ENCODE measurements around the gene NOD1.

The NOD1 gene

DNA sequence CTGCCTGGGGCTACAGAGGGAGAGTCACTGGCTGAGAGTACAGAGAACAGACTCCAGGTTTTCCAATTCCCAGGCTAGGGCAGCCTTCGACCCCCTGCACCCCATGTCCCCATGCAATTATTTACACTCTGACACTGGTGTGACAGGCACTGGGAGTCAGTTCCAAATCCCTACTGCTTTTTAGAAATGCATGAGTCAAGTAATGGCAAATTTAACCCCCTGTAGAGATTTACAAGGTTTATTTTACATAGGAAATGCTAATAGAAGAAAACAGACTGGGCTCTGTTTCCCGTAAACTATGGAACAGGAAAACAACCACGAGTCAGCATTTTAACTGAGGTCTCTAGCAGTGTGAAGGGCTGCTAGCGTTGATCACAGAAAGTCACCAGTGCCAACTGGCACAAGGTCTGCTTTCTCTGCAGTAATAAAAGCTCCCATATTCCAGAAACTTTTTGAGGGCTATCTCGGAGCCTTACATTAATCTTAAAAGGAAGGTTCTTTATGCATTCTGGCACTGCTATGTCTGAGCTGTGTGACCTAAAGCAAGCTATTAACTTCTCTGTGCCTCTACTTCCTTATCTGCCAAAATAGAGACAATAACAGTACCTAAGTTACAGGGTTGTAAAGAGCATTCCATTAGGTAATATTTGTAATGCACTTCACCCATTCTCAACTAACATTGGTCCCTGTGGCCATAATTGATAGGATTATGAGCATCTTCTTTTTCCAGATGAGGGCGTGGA lies 28.2 kb downstream of the NOD1 start:
- no peak for DNase-seq (ENCODE audit: low read depth in 2 of 2)

DNA sequence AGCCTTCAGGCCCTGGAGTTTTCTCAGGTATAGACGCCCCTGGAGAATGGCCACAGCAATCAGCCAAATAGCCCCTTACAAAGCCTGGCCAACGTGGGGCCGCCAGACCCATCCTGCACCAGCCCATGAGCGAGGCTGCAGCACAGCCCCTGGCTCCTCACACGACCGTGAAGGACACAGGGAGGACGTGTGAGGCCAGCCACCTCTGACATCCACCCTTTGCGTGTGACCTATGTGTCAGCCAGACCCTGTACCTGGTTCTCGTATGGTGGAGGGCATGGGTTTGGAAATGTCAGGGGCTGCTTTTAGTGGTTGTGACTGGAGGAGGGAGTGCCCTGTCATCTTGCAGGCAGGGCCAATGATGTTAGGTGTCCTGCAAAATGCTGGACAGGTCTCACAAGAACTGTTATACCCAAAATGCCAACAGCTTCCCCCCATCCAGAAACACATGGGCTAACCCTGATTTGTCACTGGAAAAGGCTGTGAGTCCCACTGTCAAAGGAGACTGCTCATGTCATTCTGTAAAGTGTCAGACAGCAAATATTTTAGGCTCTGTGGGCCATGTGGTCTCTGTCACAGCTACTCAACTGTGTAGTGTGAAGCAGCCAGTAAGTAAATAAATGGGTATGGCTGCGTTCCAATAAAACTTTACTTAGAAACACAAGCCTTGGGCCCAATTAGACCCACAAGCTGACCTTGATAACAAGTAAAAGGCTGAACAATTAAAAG lies 30.0 kb downstream of the NOD1 start:
- no peak for DNase-seq (ENCODE audit: low read depth in 2 of 2)

DNA sequence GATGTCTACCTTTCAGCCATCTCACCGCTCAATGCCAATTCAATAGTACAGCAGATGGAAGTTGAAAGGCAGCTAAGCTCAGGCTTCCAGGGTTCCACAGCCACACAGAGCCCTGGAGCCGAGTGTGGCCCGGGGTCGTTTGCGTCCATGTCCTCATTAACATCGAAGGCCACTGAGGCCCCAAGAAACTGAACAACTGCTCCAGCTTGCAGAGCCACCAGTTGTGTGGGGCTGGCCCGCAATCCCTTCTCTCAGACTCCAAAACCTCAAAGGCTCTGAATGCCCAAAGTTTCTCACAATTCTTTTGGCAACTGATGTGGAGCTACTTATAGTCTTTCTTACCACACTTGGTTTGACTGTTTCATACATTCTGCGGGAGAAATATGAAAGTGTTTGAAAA lies 31.1 kb downstream of the NOD1 start:
- DNase-seq (ENCODE audit: low read depth in 2 of 2), result no peak

- no peak for DNase-seq (ENCODE audit: low read depth in 2 of 2)
Measured at GRCh38 chr7:30446266-30446665, 32.3 kb downstream of the NOD1 start.

DNA sequence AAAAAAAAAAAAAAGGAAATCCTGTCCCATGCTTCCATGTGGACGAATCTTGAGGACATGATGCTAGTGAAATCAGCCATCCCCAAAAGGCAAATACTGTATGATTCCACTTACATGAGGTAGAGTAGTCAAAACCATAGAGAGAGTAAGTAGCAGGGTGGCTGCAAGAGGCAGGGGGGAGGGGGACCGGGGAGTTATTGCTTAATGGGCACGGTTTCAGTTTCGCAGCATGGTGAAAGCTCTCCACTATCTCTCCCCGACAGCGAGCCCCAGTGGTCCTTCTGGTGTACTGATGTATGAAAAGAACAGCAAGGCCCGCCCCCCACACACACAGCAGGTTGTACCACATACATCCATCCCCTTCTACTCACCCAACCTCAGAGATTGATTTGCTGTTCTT lies 32.8 kb downstream of the NOD1 start:
- DNase-seq (ENCODE audit: low read depth in 2 of 2), result peak; percentile 52 to 63

- no peak for DNase-seq (ENCODE audit: low read depth in 2 of 2)
Measured at GRCh38 chr7:30437823-30438574, 40.6 kb downstream of the NOD1 start.

DNA sequence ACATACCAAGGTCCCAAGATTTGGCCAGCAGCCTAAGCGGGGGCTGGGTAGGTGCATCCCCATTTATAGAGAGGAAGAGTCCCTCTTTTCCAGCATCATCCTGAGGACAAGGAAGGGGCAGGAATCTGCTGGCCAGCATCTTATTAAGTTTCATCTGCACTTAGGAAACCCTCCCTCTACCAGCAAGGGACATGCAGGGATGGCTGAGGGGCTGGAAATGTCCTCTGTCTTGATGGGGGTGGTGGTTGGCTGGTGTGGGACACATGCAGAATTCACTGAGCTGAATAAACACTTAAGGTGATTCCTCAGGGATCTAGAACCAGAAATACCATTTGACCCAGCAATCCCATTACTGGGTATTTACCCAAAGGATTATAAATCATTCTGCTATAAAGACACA lies 42.1 kb downstream of the NOD1 start:
- DNase-seq (ENCODE audit: low read depth in 2 of 2), result no peak

GRCh38 chr7:30436046-30436445 lies 42.5 kb downstream of the NOD1 start:
- no peak for DNase-seq (ENCODE audit: low read depth in 2 of 2)

- DNase-seq (ENCODE audit: low read depth in 2 of 2), result no peak
Measured at GRCh38 chr7:30434140-30434799, 44.3 kb downstream of the NOD1 start.

GRCh38 chr7:30433506-30433905 lies 45.1 kb downstream of the NOD1 start:
- no peak for DNase-seq (ENCODE audit: low read depth in 2 of 2)

- no peak for DNase-seq (ENCODE audit: low read depth in 2 of 2)
Measured at GRCh38 chr7:30433082-30433481, 45.5 kb downstream of the NOD1 start.

DNA sequence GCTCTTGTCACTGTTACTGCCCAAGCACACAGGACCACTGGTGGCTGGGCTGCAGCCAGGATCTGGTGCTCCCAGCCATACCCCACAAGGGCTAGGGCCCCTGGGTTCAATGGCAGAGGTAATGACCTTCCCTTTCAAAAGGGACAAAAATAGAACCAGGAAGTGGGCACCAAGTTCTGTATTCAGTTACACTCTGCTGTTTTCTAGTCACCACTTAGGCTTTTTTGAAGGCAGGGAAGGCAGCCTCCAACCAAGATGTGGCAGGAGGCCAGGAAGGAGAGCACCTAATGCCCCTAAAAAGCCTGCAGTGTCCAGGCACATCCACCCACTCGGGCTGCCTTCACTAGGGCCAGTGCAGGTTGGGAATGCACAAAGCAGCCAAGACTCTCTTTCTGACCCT lies 47.8 kb downstream of the NOD1 start:
- DNase-seq (ENCODE audit: low read depth in 2 of 2), result no peak

GRCh38 chr7:30430276-30430675 lies 48.3 kb downstream of the NOD1 start:
- DNase-seq (ENCODE audit: low read depth in 2 of 2), result no peak

- DNase-seq (ENCODE audit: low read depth in 2 of 2), result no peak
Measured at GRCh38 chr7:30429156-30429530, 49.4 kb downstream of the NOD1 start.

DNA sequence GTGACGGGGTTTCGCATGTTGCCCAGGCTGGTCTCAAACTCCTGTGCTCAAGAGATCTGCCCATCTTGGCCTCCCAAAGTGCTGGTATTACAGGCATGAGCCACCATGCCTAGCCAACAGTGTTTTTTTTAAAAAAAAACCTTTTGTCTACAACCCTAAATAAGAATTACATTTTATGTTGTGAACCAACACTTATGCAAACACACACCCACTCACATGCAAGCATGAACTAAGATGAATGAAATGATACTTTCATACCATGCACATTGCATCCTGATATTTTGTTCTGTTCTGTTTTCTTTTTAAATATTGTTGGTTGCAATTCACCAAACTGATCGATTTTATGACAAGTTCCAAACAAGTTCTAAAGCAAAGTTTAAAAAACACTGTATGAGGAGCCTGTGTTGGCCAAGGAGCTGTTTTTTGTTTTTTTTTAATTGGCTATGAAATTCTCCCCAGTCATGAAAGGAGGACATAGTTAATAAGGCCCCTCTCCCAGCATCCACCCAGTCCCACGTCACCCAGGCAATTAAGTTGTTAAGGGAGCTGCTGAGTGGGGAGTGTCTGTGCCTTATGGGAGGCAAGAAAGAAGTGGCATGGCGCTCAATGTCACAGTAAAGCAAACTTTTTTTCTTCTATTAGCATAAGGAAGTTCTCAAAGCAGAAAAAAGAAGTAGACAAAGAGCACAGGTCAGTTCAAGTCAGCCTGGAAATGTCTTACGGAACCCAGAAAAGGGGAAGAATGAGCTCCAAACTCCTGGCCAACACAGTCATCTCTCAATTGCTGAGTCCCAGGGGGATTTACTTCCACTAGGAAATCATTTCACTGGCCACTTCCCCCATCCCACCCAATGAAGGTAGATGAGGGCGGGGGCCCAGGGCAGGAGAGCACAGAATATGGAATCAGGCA lies 50.1 kb downstream of the NOD1 start:
- no peak for DNase-seq (ENCODE audit: low read depth in 2 of 2)

DNA sequence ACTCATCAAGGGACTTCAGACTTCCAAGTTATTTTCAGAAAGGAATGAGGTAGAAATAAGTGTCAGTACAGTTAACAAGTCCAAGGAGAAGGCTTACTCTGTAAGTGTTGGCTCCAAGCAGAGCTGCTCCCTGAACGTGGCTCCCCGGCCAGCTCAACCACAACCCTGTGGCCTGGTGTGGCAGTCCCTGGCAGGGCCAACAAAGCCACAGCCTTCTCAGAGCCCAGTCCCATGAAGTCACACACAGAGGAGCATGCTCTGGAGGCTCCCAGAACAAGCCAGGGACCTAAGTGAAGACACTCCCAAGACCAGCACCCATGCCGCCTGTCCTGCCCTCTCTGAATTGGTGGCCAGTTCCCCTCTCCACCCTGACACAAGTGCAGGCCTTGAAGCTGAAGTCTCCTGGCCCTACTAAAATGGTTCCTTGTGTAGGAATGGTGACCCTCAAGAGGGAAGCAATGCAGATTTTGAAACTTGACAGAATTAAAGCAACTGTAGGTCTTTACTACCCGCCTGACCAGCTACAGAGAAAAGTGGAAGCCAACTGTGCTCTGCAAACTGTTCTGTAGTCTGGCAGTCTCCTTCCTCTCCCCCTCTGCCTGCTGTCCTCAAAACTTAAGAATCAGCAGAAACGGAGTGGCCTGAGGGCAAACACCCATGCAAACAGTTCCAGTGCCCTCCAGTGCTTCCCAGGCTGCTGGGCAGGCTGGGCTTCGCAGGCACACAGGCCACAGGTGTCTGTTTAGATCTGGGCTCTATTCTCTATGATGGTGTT lies 51.1 kb downstream of the NOD1 start:
- DNase-seq (ENCODE audit: low read depth in 2 of 2), result no peak

DNA sequence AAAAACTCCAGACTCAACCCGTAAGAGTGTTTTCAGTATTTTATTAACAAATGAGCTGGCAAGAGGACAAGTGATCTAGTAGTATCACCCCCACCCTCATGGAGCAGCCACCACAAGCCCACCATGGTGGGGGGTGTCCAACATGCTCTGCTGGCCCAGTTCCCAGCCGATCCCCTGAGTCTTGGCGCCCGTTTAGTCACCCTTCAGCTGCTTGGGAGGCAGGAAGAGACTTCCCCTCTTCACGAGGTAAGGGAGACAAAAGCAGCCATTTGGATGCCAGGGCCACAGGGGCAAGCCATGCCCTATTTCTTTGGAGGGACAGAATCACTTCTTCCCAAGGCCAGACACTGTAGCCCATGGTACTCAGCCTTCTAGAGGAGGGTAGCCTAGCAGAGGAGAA lies 54.1 kb downstream of the NOD1 start:
- DNase-seq (ENCODE audit: low read depth in 2 of 2), result no peak

DNA sequence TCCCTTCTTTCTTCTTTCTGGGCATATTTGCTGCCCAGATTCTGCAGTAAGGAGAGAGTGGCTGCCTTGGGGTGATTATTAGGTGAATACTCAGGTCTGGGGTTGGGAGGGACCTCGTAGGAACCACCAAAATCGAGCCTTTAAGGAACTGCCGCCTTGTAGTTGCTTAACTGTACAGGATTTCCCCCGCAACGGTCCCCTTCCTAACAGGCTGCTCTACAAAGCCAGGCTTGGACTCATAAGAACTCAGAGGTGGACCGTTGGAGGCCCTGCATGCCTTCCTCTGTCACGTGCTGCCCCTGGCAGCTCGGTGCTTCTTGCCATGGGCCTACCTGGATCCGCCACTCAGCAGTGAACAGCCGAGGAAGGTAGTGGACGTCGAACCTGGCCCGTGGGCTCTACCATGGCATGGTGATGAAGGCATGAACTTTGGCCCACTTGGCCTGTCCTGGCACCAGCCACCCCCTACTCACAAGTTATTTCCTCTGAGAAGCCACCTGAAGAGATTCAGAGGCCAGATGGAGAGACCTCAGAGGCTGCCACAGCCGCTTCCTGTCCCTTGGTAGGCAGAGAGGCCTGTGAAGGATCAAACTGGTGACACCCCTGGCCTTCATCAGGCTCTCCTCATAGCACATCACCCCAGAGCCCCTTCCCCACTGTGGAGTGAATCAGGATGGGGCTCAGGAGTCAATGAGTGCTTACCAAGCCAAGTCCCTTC lies 54.6 kb downstream of the NOD1 start:
- DNase-seq (ENCODE audit: low read depth in 2 of 2), result no peak

DNA sequence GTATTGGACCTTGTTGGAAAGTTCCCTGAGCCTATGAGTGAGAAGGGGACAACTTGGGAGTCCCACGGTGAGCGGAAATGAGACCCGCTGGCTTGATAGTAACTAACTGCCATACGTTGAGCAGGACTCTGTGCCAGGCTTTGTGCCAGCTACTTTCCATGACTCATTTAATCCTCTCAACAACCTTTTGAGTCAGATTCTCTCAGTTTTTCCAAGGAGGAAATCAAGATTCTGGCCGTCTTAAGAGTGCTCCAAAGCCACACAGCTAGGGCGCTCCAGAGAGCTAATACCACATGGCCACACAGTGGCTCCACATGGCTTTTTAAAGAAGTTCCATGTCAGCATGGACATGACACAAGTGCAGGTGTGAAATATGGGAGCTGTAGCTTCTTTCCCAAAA lies 55.7 kb downstream of the NOD1 start:
- DNase-seq (ENCODE audit: low read depth in 2 of 2), result no peak

Data from stimulated activated CD8-positive, alpha-beta memory T cell treated with anti-CD3 and anti-CD28 coated beads, Interleukin-2, amount 100 ng/mL, for 48 hours (primary cell).